ENCODE data around the gene PCARE.

The PCARE gene

DNA sequence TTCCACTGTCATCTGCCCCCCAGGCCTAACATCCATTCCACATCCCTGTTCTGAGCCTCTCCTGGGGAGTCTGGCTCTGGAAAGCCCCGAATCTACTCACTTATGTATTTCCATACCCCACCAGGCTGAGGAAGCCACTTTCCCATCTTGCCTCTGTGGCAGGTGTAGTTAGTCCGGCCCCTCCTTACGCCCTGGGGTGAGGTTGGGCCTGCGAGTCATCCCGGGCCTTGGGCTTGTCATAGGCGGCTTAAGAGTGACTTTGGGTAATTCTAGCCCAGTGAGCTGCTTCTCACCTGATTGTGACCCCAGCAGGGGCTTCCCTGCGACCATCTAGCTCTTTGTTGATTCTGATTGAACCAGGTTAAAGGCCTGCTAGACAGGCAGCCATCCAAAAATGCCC, 21.1 kb downstream of the PCARE start:
- no peak for TF ChIP-seq CTCF (IDR thresholded peaks at IDR 0.05; ENCODE audit: low read depth, low read length, missing control alignments)
- H3K4me3 ChIP-seq (replicated peaks; ENCODE audit: low read depth, low read length): no peak overlapping the region
- no peak for DNase-seq (ENCODE audit: extremely low read depth, low read depth)

DNA sequence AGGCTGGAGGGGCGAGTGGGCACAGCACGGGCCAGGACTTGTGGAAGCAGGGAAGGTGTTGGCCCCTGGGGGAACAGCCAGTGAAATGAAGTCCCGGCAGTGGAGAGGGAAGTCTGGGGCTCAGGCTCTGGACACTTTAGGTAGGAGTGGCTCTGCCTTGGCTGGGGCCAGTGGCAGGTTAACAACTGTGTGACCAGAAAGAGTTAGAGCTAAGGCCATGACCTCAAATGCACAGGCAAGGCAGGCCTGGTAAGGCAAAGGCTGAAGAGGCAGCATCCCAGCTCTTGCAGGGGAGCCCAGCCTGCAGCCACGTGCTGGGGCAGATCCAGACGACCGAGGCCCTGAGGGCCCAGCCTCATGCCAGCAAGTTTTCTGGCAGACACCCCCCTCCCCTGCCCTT, 21.5 kb downstream of the PCARE start:
- TF ChIP-seq CTCF (IDR thresholded peaks at IDR 0.05; ENCODE audit: low read depth, low read length, missing control alignments): no peak
- no peak overlapping the region for H3K4me3 ChIP-seq (replicated peaks; ENCODE audit: low read depth, low read length)
- no peak for DNase-seq (ENCODE audit: extremely low read depth, low read depth)

DNA sequence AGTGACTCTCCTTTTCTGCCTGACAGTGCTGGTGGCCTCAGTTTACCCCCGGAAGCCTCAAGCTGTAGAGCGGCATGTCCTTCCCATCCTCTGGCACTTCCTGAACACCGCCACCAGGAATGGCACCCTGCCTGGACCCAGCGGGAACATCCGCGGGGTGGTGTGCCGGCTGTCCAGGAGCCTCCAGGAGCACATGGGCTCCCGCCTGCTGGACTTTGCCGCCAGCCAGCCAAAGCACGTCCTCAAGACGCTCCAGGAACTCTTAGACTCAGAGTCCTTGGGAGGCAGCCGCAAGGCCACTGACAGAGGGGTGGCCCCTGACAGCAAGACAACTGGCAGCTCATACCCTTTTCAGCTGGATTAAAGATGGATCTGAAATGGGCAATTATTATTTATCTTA, 22.6 kb downstream of the PCARE start:
- no peak for TF ChIP-seq CTCF (IDR thresholded peaks at IDR 0.05; ENCODE audit: low read depth, low read length, missing control alignments)
- DNase-seq (ENCODE audit: extremely low read depth, low read depth): no peak
- no peak overlapping the region for H3K4me3 ChIP-seq (replicated peaks; ENCODE audit: low read depth, low read length)

- no peak overlapping the region for H3K4me3 ChIP-seq (replicated peaks; ENCODE audit: low read depth, low read length)
- no peak for TF ChIP-seq CTCF (IDR thresholded peaks at IDR 0.05; ENCODE audit: low read depth, low read length, missing control alignments)
- DNase-seq (ENCODE audit: extremely low read depth, low read depth): no peak
These were observed 23.7 kb downstream of the PCARE start for GRCh38 chr2:29050591-29050990.

DNA sequence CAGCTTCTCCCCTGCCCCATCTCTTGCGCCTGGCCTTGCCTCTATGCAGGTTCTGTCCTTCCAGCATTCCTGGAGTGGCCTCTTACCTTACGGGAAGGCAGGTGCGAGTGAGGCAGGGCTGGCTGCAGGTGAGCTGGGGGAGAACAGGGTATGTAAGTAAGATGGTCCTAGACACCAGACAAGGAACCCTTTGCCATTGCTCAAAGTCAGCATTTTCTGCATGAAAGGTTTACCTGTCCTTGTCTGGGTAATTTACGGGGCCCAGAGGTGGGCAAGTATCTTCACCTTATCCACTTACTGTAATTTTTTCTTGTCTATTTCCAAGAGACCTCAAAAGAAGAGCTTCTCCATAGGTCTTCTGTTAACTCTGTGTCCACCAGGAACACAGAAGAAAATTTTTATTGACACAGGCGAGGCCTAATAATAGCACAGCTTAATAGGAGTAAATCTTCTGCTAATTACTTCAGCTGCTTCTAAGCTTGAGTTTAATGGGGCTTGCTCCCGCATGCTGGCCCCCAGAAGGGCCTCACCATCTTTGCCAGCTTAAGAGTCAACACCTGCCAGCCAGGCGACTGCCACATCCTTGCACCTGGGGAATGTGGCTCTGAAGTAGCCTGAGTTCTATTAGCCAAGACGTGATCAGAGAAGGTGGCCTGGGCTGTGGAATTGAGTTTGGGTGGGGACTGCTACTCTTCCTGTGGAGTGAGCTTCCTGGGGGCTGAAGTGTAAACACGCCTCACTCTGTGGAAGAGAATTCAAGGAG, 27.1 kb downstream of the PCARE start:
- no peak for DNase-seq (ENCODE audit: extremely low read depth, low read depth)
- no peak for TF ChIP-seq CTCF (IDR thresholded peaks at IDR 0.05; ENCODE audit: low read depth, low read length, missing control alignments)
- no peak overlapping the region for H3K4me3 ChIP-seq (replicated peaks; ENCODE audit: low read depth, low read length)

GRCh38 chr2:29046321-29046720, 28.0 kb downstream of the PCARE start:
- no peak for TF ChIP-seq CTCF (IDR thresholded peaks at IDR 0.05; ENCODE audit: low read depth, low read length, missing control alignments)
- H3K4me3 ChIP-seq (replicated peaks; ENCODE audit: low read depth, low read length): no peak overlapping the region
- no peak for DNase-seq (ENCODE audit: extremely low read depth, low read depth)

- DNase-seq (ENCODE audit: extremely low read depth, low read depth): no peak
- no peak overlapping the region for H3K4me3 ChIP-seq (replicated peaks; ENCODE audit: low read depth, low read length)
- no peak for TF ChIP-seq CTCF (IDR thresholded peaks at IDR 0.05; ENCODE audit: low read depth, low read length, missing control alignments)
These were observed 29.9 kb downstream of the PCARE start for GRCh38 chr2:29044459-29044858.
